Measurements from ENCODE around the gene MT1E. TPM values are rescaled to one million over a fixed set of nuclear protein-coding genes. Genes with fewer than 3 reads are reported as not detected.

The MT1E gene
- total and polyA plus RNA-seq, 2 of the 8 experiments (the other 6 are each of a cell fraction or from before 2014, with no cell fraction given), result 7.9 to 117 TPM

DNA sequence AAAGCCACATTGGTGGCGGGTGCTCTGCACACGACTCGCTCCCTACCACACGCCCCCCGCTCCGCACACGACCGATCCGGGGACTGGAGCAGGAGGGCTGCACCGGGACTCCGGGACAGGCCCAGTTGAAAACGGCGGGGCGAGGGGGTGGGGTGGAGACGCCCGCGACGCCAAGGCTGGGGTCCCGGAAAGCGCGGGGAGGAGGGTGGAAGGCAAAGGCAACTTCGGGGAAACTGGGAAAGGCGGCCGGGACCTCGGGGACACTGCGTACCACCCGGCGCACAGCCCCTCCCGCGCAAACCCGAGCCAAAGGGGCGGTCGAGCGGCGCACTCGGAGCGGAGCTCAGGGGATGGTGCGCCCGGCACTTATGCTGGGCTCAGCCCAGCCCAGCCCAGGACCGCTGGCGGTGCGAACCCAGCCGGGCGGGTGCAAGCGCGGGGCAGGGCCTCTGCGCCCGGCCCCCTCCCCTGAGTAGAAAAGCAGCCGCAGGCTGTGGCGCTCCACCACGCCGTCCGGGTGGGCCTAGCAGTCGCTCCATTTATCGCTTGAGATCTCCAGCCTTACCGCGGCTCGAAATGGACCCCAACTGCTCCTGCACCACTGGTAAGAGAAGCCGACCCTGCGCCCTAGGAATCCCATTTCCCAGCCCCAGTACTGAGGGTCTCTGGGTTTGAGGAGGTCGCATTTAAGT, 6.7 kb downstream of the MT1E start, which contains the start of gene MT1M (continued):
- TF ChIP-seq CTBP2 (IDR thresholded peaks at IDR 0.05; ENCODE audit: borderline replicate concordance, insufficient read depth, insufficient read length, low read length) (no peak), SP1 (IDR thresholded peaks at IDR 0.05; ENCODE audit: low read depth, low read length) (no peak), CEBPB (IDR thresholded peaks at IDR 0.05; ENCODE audit: low read depth, low read length) (no peak), HDAC2 (IDR thresholded peaks at IDR 0.05; ENCODE audit: borderline replicate concordance in 1 of 2, low read depth in 2 of 2, low read length in 2 of 2) (no peak), SP4 (IDR thresholded peaks at IDR 0.05; ENCODE audit: low read length) (no peak), KDM5A (IDR thresholded peaks at IDR 0.05; ENCODE audit: low read length) (no peak)
